NCI-H2107 treated with DMSO at 0.1 percent for 48 hours (cell line): Measurements from ENCODE around the gene MSI2.
"Not testable (repeated sequence)": the region's sequence is repeated elsewhere in the genome, so short reads cannot be mapped to it uniquely, and the experiment has no call there.

Source experiments
- DNase-seq: peaks from one replicate; lab custom pipeline; 2025; ENCODE audit not compliant: unreplicated experiment; lab: John Stamatoyannopoulos, UW

Gene MSI2

DNA sequence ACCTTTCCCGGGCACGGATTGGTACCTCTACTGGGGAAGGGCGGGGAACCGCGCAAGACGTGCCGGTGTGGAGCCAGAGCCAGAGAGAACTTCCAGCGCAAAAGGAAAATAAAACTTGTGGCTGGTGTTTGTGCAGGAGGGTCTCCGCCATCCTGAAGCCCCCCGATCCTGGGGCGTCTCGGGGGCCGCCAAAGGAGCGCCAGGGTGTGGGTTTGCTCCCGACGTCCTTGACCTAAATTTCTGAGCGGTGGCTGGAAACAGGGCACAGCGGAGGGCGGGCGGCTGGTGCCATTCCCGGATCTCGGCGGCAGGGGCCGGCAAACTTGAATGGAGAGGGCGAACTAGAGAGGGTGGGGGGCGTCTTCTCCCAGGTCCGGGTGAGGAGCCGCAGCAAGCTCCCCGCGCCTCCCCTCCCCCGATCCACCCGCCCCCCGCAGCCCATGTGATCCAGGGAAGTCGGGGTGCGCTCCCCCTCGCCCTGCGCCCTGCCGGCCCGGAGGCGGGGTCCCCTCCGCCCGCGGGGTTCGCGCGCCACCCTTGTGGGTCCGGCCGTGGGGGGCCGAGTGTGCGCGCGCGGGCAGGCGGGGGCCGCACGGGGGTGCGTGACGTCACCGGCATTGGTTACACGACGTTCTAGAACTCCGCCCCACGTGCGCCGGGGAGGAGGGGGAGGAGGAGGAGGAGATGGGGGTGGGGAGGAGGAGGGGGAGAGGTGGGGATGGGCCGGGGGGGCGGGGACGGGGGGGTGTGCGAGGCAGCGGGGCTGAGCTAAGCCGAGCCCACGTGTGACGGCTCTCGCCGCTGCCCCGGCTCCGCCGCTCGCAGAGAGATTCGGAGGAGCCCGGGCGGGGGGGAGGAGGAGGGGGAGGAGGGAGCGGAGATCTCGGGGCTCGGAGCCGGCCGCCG, at the start of gene MSI2:
MSI2 (plus strand) TSS at position 748 of the 906 bp plus-strand sequence. CDS start 220 bp downstream, outside the sequence.
- peak; percentile 43 for DNase-seq

- DNase-seq: no peak
These were observed 49.4 kb upstream of the MSI2 start for GRCh38 chr17:57206928-57207327.

GRCh38 chr17:57207396-57207795, 48.9 kb upstream of the MSI2 start:
- DNase-seq: no peak

DNA sequence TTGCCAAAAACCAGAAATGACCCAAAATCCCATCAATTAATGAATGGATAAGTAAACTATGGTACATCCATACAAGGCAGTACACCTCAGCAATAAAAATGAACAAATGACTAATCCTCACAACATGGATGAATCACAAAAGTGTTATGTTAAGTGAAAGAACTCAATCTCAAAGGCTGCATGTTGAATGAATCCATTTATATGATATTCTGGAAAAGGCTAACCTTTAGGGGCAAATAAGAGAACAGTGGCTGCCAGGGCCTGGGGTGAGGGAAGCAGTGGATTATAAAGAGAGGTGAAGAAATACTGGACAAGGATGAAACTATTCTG, 46.1 kb upstream of the MSI2 start:
- DNase-seq: no peak

- peak; percentile 2 for DNase-seq
These were observed 45.3 kb upstream of the MSI2 start for GRCh38 chr17:57210972-57211411.

DNA sequence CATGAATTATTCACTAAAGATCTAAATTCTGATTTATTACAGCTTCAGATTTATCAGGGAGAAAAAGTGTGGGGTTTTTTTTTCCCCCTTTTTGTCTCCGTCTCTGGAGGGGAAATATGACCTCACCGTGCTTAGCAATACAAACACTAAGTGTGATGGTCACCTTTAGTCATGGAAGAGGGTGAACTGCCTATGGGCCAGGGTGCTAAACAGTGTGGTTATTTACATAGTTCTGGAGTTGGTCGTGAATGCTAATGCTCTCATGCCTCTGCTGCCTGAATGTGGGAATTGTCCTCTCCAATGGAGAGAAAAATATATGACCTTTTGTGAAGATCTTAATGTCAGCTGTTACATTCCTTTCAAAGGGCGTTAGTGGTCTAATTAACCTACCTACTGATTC, 44.8 kb upstream of the MSI2 start:
- DNase-seq: peak; percentile 15

- DNase-seq: no peak
These were observed 43.0 kb upstream of the MSI2 start for GRCh38 chr17:57213180-57213825.

DNA sequence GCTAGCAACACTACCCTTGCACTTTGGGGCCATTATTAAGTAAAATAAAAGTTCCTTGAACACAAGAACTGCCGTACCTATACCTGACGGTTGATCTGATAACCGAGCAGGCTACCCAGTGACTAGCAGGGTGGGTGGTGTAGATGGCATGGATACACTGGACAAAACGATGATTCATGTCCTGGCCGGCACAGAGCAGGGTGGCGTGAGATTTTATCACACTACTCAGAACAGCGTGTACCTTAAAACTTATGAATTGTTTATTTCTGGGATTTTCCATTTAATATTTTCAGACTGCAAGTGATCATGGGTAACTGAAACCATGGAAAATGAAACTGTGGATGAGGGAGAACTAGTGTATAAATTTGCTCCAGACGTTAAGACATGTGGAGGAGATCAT, 41.0 kb upstream of the MSI2 start:
- no peak for DNase-seq

DNA sequence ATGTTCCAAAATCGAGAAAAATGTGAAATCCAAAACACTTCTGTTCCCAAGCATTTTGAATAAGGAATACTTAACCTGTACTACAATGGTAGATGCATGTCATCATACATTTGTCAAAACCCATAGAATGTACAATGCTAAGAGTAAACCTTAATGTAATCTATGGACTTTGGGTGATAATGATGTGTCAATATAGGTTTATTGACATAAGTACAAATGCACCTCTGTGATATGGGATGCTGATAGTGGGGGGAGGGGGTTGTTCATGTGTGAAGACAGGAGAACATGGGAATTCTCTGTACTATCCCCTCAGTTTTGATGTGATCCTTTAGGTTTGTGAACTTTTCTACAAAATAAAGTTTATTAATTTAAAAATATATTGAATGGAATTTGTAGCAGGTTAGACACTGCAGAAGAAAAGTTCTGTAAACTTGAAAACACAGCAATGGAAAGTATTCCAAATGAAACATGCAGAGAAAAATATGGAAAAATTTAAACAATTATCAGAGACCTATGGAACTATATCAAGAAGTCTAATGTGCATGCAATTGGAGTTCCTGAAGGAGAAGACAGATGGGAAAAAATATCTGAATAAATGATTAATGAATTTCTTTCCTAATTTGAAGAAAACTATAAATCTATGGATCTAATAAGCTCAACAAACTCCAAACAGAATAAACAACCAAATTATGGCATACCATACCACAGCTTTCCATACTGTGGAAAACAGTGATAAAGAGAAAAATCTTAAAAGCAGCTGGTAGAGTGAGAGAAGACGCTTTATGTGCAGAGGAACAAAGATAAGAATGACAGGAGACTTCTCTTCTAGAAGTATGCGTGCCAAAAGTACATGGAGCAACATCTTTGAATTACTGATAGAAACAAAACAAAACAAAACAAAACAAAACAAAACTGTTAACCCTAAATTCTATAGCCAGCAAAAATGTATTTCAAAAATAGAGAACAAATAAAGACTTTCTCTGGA, 34.7 kb upstream of the MSI2 start:
- no peak for DNase-seq

DNA sequence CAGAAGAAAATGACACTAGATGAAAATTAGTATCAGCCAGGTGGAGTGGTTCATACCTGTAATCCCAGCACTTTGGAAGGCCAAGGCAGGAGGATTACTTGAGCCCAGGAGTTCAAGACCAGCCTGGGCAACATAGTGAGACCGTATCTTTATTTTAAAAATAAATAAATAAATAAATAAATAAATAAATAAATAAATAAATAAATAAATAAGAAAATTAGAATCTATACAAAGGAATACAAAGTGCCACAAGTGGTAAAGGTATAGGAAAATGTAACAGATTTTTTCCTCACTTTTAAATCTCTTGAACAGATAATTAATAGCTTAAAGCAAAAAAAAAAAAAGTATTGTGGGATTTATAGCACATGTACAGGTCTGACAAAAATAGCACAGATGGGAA, 33.9 kb upstream of the MSI2 start:
- DNase-seq: not testable (repeated sequence)

DNA sequence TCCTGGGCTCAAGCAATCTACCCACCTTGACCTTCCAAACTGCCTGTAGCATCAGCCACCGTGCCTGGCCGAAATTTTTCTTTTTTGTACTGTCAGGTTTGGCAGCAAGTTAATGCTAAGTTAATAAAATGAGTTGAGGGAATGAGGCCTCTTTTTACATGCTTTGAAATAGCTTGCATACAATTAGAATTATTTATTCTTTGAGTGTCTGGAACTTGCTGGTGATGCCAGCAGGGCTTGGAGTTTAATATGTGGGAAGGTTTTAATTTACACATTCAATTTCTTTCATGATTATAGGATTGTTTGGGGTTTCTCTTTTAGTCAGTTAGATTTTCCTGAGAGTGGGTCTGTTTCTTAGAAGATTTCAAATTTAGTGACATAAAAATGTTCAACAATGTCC, 31.2 kb upstream of the MSI2 start:
- no peak for DNase-seq

DNA sequence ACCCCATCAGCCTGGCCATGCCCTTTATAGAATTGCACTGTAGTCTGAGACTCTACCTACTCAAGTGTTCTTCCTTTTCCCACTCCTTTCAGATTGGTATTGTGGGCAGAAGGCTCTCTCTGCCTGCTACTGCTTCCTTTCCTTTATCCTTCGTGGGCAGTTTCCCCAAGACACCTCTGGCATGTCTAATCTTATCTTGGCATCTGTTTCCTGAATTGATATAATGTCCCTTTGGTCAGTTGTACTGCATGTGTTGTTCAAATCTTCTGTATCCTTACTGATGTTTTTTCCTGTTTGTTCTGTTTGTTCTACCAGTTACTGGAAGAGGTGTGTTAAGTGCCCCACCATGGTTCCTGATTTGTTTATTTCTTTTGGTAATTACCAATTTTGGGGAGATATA, 29.5 kb upstream of the MSI2 start:
- DNase-seq: no peak

DNA sequence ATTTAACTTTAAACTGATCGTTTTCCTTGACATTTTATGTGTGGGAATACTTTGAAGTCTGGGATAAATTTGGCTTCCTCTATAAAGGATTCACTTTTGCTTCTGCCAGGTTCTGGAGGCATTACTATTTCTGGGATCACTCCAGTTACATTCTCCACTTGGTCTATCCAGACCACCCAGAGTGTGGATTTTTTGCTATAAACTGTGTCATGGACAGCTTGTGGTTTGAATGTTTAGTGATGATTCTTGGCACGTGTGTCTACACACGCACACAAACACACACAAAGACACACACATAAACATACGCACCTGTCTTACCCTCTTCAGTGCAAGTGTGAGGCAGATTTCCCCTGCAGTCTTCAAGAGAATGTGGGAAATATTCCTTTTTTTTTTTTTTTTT, 27.4 kb upstream of the MSI2 start:
- no peak for DNase-seq

DNA sequence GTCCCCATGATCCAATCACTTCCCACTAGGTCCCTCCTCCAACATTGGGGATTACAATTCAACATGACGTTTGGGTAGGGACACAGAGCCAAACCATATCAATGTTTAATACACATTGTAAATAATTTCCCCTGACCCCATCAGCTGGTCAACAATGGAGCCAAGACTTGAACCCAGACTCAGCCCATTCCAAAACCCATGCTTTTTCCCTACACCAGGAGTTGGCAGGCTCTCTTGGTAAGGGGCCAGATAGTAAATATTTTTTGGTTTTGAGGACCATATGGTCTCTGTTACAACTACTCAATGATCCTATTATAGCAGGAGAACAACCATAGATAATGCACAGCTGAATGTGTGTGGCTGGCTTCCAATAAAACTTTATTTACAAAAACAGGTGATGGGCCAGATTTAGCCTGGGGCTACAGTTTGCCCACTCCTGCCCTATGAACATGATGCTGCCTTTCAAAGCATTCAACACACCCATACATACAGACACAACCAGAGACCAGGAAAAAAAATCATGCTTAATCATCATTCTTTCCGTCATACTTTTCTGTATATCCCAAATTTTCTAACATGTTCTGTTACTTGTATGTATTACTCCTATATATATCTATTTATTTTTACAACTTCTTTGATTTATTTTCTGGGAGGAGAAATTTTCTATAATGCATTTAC, 22.1 kb upstream of the MSI2 start:
- no peak for DNase-seq

DNA sequence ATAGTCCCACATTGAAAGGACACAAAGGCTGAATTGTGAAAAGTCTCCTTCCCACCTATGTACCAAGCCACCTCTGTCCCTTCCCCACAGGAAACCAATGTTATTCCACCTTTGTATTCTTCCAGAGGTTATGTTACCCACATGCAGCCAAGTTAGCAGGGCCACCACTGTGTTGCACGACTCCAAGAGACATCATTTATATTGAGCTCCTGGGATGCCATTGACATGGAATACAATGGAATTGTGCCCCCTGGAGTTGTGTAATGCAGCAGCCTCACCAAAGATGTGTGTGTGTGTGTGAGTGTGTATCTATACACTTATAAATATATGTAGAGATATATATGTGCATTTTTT, 21.6 kb upstream of the MSI2 start:
- DNase-seq: no peak

GRCh38 chr17:57235124-57235523, 21.2 kb upstream of the MSI2 start:
- DNase-seq: no peak

GRCh38 chr17:57236686-57237299, 19.5 kb upstream of the MSI2 start:
- DNase-seq: no peak

- DNase-seq: no peak
These were observed 15.7 kb upstream of the MSI2 start for GRCh38 chr17:57240648-57241047.

DNA sequence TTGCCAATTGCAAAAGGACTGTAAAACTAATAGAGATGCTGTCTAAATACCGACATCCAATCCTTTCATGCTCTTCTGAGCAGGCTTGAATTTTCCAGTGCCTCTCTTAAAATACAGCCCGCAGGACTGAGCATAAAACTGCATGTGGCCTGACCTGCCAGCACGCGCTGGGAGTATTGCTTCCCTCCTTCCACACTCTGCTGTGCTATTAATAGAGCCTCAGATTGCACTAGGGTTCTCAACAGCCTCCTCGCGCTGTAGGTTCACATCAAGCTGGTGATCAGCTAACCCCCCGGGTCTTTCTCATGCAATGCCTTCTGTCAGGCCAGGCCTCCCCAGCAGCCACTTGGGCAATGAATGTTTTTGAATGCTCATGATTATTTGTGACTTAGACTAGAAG, 14.2 kb upstream of the MSI2 start:
- DNase-seq: peak; percentile 40

GRCh38 chr17:57243171-57243622, 13.1 kb upstream of the MSI2 start:
- DNase-seq: peak; percentile 65
